ENCODE data around the gene KIT. TPM values are rescaled to one million over a fixed set of nuclear protein-coding genes. Genes with fewer than 3 reads are reported as not detected.

KIT gene
- total and polyA plus RNA-seq, 2 donors (not counting 3 experiments of a cell fraction or from before 2014, with no cell fraction given) = 19.8 to 39.7 TPM

DNA sequence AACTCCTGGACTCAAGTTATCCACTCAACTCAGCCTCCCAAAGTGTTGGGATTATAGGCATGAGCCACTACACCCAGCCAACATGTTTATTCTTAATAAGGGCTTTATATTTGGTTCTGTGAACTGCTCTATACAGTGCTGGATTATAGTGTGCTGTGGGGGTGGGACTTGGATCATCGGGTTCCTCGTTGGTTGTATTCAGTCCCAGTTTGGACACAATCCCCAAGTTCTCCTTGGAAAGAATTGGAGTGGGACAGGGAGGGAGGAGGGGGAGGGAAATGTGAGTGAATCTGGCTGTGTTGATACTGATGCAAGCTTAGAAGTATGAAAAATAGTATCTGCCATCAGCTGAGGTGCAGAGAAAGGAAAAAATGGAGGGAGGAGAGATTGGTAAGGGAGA, 121.3 kb downstream of the KIT start:
- Histone ChIP-seq H3K4me3 (replicated peaks in 1 of 3; ENCODE audit: insufficient read depth in 1 of 3, low read depth in 1 of 3, low read length in 3 of 3) (no peak overlapping the region), H3K36me3 (ENCODE audit: control insufficient read depth in 2 of 2, extremely low read depth in 1 of 2, insufficient read depth in 2 of 2, low read length in 2 of 2) (no peaks in the 10 kb centered on the region), H3K4me1 (ENCODE audit: control insufficient read depth, extremely low read depth, insufficient read depth, low read length) (no peaks in the 10 kb centered on the region), H3K27me3 (ENCODE audit: control insufficient read depth in 2 of 2, insufficient read depth in 2 of 2, low read length in 2 of 2) (no peaks in the 10 kb centered on the region), H2AFZ (ENCODE audit: low read depth, low read length) (no peak overlapping the region), H3K27ac (ENCODE audit: insufficient read depth, low read depth, low read length) (no peak overlapping the region), H3K9me1 (replicated peaks; ENCODE audit: control insufficient read depth, extremely low read depth, insufficient read depth, low read length) (no peaks in the 10 kb centered on the region), H3K4me2 (ENCODE audit: insufficient read depth, low read length) (no peak overlapping the region), H4K20me1 (replicated peaks; ENCODE audit: control insufficient read depth, extremely low read depth, insufficient read depth, low read length) (no peaks in the 10 kb centered on the region), H3K79me2 (ENCODE audit: control insufficient read depth, insufficient read depth, low read length) (no peaks in the 10 kb centered on the region), H3K9me3 (replicated peaks; ENCODE audit: control insufficient read depth, insufficient read depth, low read length) (no peaks in the 10 kb centered on the region), H3K9ac (replicated peaks; ENCODE audit: extremely low read depth, insufficient read depth, low read length) (no peak overlapping the region)
- dilution Hi-C loops (cut with MboI; ENCODE audit: extremely low pct_ligation_motif_present, low sequenced_read_pairs) (no loop called here), intact Hi-C loops (cut with micrococcal nuclease) (no loop called here)
- no TSS peak for BruUV-seq (replicated peaks)
- DNase-seq (ENCODE audit: low read depth, low spot score) (no peak), FAIRE-seq (no peak)
- ChIA-PET CTCF (no interaction called here), POLR2A (no interaction called here)
- no peak for TF ChIP-seq FOS (IDR thresholded peaks at IDR 0.05; ENCODE audit: borderline replicate concordance, insufficient read depth, low read length)

DNA sequence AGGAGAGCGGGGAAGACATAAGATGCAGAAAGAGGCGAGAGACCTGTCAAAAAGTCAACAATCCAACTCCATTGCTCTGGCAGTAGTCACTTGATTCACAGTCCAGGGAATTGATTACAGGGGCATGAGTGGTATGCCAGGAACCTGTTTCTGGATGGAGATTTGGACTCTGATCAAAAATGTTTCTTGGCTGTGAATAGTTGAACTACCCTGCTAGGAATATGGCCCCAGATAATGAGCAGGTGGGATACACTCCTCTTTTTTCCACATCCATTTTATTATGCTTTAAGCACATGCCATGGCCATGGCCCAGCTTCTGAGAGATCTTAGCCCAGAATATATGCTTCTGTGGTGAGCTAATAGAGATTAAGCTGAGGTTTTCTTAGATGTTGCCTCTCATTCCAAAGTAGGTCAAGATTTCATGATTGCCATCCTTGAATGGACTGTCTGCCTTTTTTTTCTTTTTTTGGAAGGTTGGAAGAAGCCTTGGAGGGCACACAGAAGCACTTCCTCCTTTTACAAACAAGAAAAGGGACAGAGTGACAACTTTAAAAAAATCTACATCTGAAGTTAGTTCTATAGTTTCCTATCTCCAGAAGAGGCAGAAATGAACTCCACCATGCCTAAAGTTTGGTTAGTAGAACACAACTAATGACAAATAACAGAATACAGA, 121.9 kb downstream of the KIT start:
- TF ChIP-seq, protein P1, sequence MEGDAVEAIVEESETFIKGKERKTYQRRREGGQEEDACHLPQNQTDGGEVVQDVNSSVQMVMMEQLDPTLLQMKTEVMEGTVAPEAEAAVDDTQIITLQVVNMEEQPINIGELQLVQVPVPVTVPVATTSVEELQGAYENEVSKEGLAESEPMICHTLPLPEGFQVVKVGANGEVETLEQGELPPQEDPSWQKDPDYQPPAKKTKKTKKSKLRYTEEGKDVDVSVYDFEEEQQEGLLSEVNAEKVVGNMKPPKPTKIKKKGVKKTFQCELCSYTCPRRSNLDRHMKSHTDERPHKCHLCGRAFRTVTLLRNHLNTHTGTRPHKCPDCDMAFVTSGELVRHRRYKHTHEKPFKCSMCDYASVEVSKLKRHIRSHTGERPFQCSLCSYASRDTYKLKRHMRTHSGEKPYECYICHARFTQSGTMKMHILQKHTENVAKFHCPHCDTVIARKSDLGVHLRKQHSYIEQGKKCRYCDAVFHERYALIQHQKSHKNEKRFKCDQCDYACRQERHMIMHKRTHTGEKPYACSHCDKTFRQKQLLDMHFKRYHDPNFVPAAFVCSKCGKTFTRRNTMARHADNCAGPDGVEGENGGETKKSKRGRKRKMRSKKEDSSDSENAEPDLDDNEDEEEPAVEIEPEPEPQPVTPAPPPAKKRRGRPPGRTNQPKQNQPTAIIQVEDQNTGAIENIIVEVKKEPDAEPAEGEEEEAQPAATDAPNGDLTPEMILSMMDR (IDR thresholded peaks at IDR 0.05; ENCODE audit: extremely low read depth in 1 of 2, insufficient read depth in 1 of 2, low read depth in 1 of 2, low read length in 2 of 2) = no peak
- TF ChIP-seq FOS (IDR thresholded peaks at IDR 0.05; ENCODE audit: borderline replicate concordance, insufficient read depth, low read length) = no peak
- no peak for TF ChIP-seq MYC (IDR thresholded peaks at IDR 0.05; ENCODE audit: low read depth, low read length)
- TF ChIP-seq GATA2 (IDR thresholded peaks at IDR 0.05; ENCODE audit: insufficient read depth, insufficient read length, low read depth, low read length) = no peak
- TF ChIP-seq POLR2AphosphoS5 (IDR thresholded peaks at IDR 0.05; ENCODE audit: insufficient read depth, low read depth, low read length) = no peak
- TF ChIP-seq EZH2 (IDR thresholded peaks at IDR 0.05; ENCODE audit: borderline replicate concordance, low read depth, low read length, severe bottlenecking) = no peak
- H3K27ac ChIP-seq (ENCODE audit: insufficient read depth, low read depth, low read length) = no peak overlapping the region
- no TSS peak for BruUV-seq (replicated peaks)
- no peaks in the 10 kb centered on the region for H4K20me1 ChIP-seq (replicated peaks; ENCODE audit: control insufficient read depth, extremely low read depth, insufficient read depth, low read length)
- no peaks in the 10 kb centered on the region for H3K4me1 ChIP-seq (ENCODE audit: control insufficient read depth, extremely low read depth, insufficient read depth, low read length)
- H3K27me3 ChIP-seq (ENCODE audit: control insufficient read depth in 2 of 2, insufficient read depth in 2 of 2, low read length in 2 of 2) = no peaks in the 10 kb centered on the region
- H3K4me2 ChIP-seq (ENCODE audit: insufficient read depth, low read length) = no peak overlapping the region
- dilution Hi-C loops (cut with MboI; ENCODE audit: extremely low pct_ligation_motif_present, low sequenced_read_pairs) (no loop called here), intact Hi-C loops (cut with micrococcal nuclease) (no loop called here)
- no peak overlapping the region for H3K4me3 ChIP-seq (replicated peaks in 1 of 3; ENCODE audit: insufficient read depth in 1 of 3, low read depth in 1 of 3, low read length in 3 of 3)
- H3K9me3 ChIP-seq (replicated peaks; ENCODE audit: control insufficient read depth, insufficient read depth, low read length) = no peaks in the 10 kb centered on the region
- H3K9me1 ChIP-seq (replicated peaks; ENCODE audit: control insufficient read depth, extremely low read depth, insufficient read depth, low read length) = no peaks in the 10 kb centered on the region
- CTCF ChIA-PET = no interaction called here
- H3K79me2 ChIP-seq (ENCODE audit: control insufficient read depth, insufficient read depth, low read length) = no peaks in the 10 kb centered on the region
- no peaks in the 10 kb centered on the region for H3K36me3 ChIP-seq (ENCODE audit: control insufficient read depth in 2 of 2, extremely low read depth in 1 of 2, insufficient read depth in 2 of 2, low read length in 2 of 2)
- DNase-seq (ENCODE audit: low read depth, low spot score) (no peak), FAIRE-seq (no peak)
- H2AFZ ChIP-seq (ENCODE audit: low read depth, low read length) = no peak overlapping the region
- POLR2A ChIA-PET = no interaction called here
- no peak overlapping the region for H3K9ac ChIP-seq (replicated peaks; ENCODE audit: extremely low read depth, insufficient read depth, low read length)
